Activated CD4-positive, CD25-positive, alpha-beta regulatory T cell (primary cell): ENCODE data around the gene COL6A2.
"Not testable (repeated sequence)": the region's sequence is repeated elsewhere in the genome, so short reads cannot be mapped to it uniquely, and the experiment has no call there.

Experiments used
- DNase-seq, 4 experiments: peaks; one replicate each; lab custom pipeline; 2025; lab: John Stamatoyannopoulos, UW

Gene COL6A2

DNA sequence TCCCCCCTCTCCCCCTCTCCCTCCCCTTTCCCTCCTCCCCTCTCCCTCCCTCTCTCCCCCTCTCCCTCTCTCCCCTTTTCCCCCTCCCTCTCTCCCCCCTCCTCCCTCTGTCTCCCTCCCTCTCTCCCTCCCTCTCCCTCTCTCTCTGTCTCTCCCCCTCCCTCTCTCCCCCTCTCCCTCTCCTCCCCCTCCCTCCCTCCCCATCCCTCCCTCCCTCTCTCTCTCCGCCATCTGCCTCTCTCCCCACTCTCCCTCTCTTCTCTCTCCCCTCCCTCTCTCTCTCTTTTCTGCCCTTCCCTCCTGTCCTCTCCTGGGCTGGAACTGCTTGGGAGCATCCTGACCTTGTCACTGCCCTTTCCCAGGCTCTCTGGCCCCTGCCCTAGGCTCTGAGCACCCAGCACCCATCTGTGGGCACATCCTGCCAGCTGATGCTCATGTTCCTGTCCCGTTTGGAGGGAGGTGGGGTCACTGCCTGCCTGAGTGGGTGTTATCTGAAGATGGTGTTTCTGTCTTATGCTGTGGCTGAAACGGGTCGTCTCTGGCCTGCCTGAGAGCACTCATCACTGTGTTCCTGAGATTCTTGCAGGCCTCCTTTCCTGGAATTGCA is 46.7 kb downstream of the COL6A2 start:
- no peak for DNase-seq

DNA sequence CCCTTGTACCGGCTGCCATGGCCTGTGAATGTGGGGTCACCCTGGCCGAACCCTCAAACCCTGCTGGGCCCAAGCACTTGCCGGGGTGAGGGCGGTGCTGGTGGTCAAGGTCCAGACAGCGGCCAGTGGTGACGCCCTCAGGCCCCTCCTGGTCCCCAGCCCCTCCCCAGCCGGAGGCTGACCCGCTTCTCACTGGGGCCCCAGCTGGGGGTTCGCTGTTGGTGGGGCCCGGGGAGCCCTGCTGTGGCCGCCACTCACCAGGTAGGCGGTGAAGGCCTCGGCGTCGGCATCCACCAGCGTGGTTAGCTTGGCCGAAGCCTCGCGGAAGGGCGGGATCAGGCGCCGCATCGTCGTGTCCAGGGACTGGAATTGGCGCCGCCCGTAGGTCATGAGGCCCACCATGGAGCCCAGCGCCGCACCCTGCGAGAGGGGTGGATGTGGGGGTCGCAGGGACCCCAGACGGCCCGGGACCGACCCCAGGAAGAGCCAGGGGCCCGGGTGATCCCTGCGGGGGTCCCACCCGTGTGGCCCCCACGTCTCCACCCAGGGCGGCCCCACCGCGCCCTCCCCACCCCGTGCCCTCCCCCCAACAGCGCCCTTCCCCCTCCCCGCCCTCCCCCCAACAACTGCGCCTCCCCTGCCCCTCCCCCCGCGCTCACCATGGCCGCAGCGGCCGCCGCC is 47.4 kb downstream of the COL6A2 start:
- DNase-seq, result no peak

DNA sequence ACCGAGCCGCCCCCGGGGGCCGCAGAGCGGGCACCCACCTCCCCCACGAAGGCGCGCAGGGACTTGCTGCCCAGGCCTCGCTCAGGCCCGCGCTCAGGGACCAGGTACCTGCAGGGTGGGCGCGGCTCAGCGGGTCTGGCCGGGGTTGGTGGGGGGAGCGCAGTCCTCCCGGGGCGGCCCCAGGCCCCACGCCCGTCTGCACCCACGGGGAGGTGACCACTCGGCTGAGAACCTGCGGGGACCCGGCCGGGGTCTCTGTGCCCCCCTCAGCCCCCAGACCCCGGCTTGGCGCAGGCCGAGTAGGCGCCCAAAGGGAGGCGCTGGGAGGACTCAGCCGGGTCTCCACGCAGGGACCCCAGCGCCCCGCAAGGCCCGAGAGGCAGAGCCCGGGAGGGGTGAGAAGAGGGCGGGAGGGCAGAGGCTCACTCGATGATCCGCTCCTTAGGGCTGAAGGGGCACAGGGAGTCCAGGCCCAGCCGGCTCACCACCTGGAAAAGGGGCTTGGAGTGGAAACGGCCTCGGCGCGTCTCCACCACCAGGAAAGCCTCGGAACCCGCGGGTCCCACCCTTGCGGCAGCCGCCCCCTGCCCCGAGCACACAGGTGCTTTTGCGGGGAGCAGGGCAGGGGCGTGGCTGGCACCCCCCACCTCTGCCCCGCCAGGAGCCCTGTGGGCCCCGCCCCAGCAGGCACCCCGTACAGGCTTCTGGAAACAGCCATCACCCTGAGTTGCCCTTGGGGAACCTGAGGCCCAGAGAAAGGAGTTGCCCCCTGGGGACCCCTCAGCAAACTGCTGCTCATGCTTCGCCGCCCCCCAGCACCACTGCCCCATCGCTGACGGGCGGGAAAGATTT is 48.2 kb downstream of the COL6A2 start:
- no peak for DNase-seq

DNA sequence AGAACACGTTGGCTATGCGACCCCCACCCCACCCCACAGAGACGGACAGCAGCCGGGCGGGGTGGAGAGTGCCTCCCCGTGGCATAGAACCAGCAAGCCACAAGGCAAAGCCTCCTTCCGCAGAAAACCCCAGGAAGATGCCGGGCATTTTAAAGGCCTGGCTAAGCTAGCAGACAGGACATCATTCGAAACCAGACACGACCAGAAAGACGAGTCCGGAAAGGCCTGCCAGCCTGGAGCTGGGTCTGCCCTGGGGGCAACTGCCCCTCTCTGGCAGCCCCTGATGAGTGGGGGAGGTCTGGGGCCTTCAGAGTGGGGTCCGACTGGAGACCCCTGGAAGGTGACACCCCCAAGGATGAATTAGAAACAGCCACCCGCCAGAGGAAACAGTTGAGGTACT is 48.9 kb downstream of the COL6A2 start:
- no peak for DNase-seq

DNA sequence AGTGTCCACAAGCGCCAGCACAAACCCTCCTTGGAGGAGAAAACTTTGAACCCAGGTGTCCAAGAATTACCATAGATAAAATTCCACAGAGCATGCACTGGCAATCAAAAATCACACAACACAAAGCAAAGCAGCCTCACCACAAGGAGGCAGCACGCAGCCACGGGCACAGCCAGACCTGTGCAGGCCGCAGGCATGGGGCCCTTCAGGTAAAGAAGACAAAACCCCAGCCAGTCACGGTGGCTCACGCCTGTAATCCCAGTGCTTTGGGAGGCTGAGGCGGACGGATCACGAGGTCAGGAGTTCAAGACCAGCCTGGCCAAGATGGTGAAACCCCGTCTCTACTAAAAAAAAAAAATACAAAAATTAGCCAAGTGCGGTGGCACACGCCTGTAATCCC is 49.5 kb downstream of the COL6A2 start:
- not testable (repeated sequence) for DNase-seq

DNA sequence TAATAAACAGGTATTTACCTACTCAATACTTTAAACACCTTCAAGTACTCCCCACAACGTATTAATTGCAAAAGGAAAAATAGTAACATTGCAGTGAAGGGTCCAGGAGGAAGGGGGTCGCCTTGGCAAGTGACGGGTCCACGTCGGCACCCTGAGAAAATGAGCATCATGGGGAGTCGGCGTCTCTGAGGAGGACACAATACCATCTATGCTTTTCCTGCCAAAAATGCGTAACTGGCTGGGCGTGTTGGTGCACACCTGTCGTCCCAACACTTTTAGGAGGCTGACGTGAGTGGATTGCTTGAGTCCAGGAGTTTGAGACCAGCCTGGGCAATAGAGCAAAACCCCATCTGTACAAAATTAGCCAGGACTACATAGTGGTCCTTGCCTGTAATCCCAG is 50.2 kb downstream of the COL6A2 start:
- DNase-seq, result no peak

DNA sequence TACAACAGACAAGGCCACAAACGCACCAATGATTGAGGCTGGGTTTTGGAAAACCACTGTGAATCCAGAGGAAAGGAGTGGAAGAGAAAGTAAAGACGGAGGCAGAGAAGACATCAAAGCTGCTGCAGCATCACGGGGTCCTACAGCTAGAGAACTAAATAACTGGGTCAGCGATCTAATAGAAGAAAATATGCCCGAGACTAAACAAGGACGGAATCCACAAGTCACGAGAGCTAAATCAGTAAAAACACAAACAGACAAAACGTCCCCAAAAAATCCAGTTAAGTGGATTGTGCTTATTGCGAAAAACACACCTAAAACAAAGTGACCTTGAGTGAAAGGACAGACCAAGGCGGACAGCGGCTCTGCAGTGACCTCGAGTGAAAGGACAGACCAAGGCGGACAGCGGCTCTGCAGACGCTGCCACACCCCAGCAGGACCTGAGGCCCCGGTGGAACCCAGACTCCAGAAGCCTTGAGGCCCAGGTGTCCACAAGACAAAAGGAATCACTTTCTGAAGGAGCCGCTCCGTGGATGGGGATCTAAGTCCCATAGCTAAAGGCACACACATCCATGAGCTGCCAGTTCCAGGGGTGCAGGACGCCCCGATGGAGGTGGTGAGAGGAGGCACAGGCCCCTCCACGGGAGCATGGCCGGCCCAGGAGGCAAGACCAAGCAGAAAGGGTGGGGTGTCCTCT is 51.4 kb downstream of the COL6A2 start:
- no peak for DNase-seq

DNA sequence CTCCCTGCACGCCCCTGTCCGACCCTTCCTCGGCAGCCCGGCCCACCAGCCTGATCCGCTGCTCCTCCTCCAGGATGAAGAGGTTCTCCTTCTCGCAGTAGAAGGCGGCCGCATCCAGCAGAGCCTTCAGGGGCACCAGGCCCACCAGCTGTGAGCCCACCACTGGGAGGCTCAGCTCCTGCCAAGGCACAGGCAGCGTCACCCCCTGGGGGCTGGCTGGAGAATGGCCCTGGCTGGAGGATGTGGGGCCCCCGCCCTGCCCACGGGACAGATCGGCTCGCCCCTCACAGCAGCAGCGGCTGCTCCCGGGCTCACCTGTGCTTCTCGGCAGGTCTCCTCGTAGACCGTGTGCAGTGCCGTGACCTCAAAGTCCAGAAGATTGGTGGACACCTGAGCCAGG is 52.2 kb downstream of the COL6A2 start:
- no peak for DNase-seq

DNA sequence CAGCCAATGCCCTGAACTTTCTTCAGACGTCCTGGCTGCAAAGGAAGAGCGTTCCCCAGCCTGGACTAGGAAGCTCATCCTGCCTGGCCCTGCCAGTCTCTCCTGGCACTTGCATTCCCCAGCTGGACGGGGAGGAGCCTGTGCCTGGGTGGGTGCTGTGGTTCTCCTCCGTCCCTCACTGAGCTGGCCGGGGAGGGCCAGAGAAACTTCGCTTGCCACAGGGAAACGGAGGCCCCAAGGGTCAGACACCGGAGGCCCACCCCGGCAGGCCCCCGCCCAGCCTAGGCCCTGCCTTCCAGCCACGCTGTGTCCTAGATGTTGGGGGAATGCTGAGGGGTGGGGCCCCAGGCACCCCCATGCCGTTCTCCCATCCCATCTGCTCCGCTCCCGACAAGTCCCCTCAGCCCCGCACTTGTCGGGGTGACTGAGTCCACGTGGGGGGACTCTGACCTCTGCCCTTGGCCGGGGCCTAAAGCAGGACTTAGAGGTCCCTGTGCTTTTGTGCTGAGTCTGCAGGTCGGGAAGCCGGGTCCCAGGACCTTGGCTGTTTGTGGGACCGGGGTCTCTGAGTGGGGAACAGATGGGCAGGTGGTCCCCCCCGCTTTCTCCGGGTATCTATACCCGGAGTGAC is 52.7 kb downstream of the COL6A2 start:
- no peak for DNase-seq

DNA sequence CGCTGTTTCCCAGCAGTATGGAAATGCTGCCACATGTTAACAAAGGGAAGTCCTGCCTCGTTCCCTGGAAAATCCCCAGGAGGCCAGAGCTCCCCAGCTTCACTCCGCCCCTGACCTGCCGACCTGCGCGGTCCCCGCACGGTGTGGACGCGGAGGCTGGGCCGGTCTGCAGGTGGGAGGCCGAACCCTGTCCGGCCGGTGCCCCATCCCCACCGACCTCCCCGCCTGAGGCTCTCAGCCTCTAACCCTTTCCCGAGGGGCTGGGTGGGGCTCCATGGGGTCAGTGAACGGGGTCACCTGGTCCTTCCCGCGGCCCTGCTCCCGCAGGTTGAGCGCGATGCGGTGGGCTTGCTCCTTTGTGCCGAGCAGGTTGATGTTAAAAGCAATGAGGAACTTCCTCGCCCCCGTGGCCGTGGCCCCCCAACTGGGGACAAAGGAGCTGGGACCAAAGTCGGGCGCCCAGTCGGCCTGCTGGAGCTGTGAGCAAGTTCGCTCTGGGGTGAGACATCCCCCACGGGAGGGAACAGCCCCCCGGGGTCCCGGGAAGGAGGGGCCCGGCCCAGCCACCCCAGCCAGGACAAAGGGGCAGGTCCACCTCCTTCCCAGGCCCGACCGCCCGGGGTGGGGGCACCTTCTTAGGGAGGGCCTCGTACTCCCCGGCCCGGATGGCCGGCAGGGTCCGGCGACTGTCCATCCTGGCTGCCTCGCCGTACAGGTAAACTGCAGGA is 53.5 kb downstream of the COL6A2 start:
- DNase-seq, result no peak

DNA sequence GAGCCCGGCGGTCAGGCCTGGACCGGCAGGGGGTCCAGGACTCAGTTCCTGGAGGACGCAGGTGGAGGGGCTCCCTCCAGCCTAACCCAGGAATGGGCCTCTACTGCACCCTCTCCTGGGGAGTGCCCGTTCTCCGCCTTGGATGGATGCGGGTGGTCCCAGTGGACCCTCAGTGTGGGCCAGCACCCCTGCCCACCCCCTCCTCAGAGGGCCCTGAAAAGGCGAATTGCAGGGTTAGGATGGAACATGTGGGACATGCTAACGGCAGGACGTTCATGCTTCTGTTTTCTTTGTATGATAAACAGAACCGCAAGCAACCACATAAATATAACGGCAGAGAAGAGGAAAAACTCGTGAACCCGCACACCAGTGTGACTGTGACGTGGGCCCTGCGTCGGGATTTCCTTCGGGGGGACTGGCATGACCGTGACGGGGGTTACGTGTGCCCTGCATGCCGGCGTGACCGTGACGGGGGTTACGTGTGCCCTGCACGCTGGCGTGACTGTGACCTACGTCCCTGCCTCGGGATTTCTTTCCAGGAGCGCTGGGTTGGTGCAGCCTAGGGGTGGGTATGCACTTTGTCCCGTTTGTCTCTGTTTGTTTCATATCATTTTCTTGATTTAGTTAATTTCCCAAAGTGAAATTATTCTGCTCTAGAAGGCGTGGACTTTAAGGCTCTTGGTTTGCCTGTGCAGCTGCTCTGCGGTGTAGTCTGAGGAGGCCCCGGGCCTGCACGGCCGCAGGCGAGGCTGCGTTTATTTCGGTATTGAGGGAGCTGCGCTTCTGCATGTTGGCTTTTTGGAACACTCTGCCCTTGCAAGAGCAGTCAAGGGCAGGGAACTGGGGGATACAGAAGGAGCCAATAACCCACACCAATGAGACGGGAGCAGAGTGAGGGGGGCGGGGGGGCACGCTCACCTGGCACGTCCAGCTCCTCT is 54.3 kb downstream of the COL6A2 start:
- no peak for DNase-seq

DNA sequence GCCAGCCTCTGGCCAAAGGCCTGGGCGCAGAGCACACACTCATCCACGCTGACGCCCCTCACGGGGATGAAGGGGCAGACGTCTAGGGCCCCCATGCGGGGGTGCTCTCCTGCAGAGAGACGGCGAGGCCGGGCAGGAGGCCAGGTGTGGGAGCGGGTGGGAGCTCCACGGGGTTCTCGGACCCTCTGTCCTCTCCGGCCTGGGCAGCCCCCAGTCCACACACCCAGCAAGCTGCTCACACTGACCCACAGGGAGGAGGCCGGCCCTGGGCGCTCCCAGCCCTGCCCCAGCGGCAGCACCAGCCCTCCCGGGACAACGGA is 55.0 kb downstream of the COL6A2 start:
- DNase-seq, result no peak

DNA sequence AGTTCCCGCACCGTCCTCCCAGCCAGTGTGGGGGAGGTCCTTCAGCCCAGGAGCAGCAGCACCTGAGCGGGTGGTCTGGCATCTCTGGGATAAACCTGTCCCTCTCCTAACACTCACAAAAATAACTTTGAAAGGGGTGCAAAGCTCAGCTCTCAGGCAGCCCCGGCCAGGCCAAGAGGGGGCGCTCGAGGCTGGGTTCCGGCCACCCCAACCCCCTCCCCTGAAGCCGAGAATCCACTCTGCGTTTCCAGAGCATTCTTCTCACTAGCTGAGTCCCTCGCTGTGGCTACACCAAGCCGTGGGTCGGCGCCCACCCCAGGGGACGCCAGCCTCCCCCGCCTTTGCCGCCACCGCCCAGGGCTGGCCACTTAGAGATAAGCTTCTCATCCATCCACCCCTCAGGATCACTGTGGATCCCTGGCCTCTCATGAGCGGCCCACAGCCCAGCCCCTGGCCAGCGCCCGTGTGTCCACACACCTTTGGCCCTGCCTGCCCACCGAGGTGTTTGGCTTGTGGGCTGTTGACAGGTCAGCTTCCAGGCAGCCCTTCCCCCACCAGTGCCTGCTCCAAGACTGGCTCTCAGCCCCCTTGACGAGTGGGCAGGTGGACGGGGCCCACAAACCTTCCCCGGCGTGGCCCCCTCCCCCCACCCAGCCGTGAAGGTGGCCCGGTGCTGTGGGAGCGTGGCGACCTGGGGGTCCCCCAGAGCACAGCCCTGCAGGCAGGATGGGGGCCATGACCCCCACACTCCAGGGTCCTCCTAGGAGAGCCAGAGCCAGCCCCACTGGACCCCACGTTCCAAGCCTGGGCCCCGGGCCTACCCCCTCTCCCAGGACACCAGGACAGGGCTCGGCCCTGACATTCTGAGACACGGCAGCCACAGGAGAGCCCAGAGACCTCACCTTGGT is 55.6 kb downstream of the COL6A2 start:
- peak in 2 of 4 experiments; percentile 13 to 25 for DNase-seq

DNA sequence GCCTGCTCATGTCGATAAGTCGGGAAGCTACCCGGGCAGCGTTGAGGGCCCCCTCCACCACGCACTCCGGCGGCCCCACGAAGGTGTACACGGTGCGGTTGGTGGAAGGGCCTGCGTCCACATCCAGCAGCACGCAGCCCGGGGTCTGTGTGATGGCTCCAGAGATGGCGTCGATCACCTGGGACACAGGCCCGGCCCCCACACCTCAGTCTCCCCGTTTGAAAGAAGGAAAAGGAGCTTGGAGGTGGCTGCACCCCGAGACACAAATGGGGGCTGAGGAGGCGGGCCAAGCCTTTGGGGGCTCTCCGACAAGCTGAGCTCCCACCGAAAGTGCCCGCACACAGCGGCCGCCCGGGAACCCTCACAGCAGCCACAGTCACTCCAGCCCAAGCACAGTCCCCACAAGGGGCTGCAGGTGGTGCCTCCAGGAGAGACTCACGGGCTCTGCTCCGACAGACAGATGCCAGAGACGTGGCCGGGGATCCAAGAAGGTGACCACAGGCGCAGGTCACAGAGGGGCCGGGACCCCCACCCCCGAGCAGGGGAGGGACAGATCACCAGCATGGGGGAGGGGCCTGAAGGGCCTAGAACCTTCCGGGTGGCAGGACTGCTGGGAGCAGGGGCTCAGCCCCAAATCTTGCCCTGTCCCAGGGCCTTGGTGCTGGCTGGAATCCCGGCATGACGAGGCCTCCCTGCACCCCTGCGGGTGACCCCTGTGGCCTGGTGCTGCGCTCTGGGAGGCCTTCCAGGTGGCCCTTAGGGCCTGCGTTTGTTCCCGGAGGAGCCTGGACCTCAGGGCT is 56.4 kb downstream of the COL6A2 start:
- no peak for DNase-seq

DNA sequence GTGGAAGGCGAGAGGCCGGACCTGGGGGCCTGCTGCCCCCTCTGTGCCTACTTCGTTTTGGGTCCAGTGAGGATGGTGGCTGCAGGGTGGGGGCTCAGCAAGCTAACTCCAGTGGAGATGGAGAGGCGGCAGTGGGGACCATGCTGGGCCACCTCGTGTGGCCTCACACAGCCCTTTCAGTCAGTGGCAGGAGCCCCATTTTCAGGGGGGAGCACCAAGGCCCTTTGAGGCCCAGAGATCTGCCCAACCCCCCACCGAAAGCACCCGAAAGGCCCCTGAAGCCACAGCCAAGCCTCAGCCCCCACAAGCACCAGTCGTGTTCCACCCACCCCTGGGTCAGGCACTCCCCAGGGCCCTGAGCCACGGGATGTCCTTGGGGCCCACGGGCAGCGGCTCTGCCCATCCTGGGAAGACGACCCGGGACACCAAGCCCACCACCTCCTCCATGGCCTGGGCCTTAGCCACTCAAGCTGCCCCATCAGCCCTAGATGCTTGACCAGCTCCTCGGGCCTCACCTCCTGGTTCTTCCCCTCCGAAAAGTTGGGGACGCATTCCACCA is 57.1 kb downstream of the COL6A2 start:
- DNase-seq, result no peak

DNA sequence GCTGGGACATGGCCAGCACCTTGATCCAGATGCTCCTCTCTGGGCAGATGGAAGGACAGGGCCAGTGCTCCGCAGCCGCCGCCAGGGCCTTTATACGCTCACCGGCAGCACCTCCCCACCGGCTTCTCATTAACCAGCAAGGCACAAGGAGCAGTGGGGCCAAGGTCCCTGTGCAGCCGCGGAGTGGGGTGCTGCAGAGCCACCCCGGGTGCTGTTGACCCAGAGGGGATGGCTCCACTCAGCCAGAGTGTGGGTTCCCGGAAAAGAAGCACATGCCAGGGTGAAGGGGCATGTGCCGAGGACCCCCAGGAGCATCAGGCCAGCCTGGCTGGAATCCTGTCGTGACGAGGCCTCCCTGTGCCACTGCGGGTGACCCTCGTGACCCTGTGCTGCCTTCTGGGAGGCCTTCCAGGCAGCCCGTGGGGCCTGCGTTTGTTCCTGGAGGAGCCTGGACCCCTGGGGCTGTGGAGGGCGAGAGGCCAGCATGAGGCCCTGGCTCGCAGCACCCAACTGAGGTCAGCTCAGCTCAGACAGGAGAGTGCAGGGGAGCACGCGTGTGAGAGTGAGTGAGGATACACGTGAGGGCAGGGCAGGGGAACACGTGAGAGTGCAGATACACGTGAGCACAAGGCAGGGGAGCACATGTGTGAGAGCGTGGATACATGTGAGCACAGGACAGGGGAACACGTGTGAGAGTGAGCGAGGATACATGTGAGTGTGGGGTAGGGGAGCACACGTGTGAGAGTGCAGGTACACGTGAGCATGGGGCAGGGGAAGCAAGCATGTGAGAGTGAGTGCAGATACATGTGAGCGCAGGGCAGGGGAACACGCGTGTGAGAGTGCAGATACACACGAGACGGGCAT is 57.8 kb downstream of the COL6A2 start, which contains the start of gene FTCD:
TSS of gene FTCD (minus strand) at position 66 of the 864 bp plus-strand sequence. CDS start at position 10, 56 bp downstream.
- DNase-seq, result no peak

DNA sequence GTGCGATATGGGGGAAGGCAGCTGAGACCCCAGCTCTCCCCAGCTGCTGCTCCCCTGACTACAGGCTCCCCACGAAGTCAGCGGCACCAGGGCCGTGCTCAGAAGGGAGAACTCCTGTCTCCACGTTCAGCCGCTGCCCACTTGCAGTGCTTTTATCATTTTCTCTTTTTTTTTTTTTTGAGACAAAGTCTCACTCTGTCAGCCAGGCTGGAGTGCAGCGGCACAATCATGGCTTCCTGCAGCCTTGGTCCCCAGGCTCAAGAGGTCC is 58.4 kb downstream of the COL6A2 start:
- no peak for DNase-seq
